Activated T-cell treated with anti-CD3 and anti-CD28 coated beads for 24 hours (primary cell): Measurements from ENCODE around the gene ADAMTS2.

Source experiments
- DNase-seq: peaks from one replicate; pipeline ENCODE4 v3.0.0-alpha.2; 2020; ENCODE audit warnings: low read depth

Gene ADAMTS2

DNA sequence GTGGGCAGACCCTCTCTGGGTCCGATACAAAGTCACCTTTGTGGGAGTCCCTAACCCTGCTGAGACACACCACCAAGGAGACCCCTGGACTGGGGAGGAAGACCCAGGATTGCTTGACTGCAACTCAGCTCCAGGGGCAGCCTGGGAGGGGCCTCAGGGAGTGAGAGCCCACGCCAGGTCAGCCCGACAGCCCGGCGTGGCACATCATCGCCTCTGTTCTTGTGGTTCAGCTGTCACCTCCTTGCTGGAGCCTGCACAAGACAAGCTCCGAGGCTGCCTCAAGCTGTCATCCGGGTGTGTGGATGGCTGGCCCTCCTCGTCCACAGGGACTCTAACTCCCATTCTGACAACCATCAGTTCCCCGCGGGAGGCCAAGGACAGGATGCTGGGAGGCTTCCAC lies 151.5 kb downstream of the ADAMTS2 start:
- no peak for DNase-seq

DNA sequence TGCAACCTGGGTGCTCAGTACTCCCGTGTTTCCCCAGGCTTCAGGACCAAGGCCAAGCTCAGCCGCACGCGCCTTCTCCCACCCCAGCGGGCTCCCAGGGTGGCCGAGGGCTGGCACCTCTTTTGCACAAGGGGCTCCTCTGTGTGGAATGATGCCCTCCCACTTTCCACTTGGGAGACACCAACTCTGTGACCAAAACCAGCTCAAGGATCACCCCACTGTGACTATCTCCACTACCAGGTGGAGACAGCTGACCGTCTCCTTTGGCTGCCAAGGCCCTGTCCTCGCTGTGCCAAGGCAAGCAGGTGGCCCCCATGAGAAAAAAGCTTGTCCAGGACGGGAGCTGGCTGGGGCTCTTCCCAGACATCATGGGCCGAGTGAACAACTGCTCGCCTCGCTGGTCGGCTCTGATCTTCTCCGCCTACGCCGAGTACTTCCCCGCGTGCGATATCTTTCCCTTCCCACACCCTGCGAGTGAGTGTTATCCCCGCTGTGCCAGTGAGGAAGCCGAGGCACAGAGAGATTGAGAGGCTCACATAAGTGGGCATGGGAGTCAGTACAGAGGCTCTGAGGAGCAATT lies 152.3 kb downstream of the ADAMTS2 start:
- no peak for DNase-seq

- no peak for DNase-seq
Observed at GRCh38 chr5:179192185-179192890, 152.9 kb downstream of the ADAMTS2 start.

GRCh38 chr5:179191506-179192184 lies 153.6 kb downstream of the ADAMTS2 start:
- no peak for DNase-seq

- DNase-seq, result no peak
Observed at GRCh38 chr5:179190851-179191505, 154.3 kb downstream of the ADAMTS2 start.

DNA sequence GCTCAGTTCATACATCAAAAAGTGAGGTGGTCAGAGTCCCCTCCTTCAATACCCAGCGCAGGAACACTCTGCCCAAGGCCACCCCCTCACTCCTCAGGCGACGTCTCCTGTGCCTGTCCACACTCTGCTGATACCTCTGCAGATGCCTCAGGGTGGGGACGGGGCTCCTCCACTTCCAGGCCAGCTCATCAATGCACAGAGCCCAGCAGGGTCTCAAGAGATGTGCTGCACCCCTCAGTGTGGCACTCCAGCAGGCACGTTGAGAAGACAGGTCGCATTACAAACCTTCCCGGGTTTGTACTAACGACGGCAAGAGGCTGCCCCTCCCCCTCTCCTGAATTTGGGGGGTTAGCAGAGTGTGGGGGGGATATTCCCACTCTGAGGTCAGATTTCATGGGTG lies 156.6 kb downstream of the ADAMTS2 start:
- DNase-seq, result no peak

GRCh38 chr5:179187681-179188575 lies 157.3 kb downstream of the ADAMTS2 start:
- DNase-seq, result no peak

- DNase-seq, result no peak
Observed at GRCh38 chr5:179187229-179187678, 158.0 kb downstream of the ADAMTS2 start.

DNA sequence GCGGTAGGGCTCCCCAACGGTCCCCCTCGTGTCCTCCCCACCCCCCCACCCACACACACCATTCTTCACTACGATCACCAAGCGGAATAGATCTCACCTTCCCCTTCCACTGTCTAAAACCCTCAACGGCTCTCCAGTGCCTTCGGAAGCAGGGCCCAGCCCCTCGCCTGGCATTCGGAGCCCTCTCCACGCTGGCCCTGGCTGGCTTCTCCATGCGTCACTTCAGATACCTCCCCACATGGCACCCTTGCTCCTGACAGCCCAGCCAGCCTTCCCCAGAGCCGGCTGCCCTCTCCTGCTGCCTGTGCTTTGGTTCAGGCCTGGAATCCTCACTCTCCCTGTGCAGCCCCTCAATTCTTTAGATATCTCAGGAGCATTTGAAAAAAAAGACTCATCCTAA lies 158.5 kb downstream of the ADAMTS2 start:
- DNase-seq, result no peak

- DNase-seq, result no peak
Observed at GRCh38 chr5:179185941-179186411, 159.3 kb downstream of the ADAMTS2 start.

GRCh38 chr5:179185256-179185940 lies 159.9 kb downstream of the ADAMTS2 start:
- no peak for DNase-seq

- no peak for DNase-seq
Observed at GRCh38 chr5:179184521-179185050, 160.7 kb downstream of the ADAMTS2 start.

DNA sequence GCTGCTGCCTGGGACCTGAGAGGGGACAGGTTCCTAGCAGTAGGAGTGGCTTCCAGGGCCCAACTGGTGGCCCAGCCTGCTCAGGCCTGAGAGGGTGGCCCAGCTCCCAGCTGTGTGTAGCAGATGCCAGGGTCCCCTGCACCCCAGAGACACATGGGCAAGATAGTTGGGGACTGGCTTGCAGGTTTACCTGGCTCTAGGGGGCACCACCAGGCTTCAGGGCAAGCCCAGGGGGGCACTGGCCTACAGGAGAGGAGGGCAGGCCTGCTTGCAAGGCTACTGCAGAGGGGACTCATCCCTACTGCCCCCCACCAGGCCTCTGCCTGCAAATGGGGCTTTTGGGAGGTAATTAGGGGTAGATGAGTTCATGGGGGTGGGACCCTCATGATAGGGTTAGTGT lies 161.8 kb downstream of the ADAMTS2 start:
- no peak for DNase-seq

GRCh38 chr5:179182601-179183000 lies 162.7 kb downstream of the ADAMTS2 start:
- no peak for DNase-seq

DNA sequence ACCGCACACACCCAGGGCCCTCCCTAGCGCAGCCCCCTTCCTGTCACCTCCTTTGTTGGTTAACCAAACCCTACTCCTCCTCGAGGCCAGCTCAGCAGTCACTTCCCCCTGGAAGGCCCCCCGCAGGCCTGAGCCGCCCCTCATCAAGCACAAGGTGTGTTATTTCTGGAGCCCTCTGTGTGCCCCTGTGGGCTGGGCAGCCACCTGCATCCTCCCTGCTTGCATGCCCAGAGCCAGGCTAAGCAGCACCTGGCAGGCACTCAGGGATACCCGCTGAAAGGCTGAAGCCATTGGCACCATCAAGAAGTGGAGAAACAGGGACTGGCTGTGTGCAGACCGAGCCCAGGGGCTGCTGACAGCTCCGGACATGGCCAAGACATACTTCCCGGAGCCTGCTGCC lies 163.3 kb downstream of the ADAMTS2 start:
- DNase-seq, result no peak

GRCh38 chr5:179180921-179181645 lies 164.2 kb downstream of the ADAMTS2 start:
- DNase-seq, result no peak

DNA sequence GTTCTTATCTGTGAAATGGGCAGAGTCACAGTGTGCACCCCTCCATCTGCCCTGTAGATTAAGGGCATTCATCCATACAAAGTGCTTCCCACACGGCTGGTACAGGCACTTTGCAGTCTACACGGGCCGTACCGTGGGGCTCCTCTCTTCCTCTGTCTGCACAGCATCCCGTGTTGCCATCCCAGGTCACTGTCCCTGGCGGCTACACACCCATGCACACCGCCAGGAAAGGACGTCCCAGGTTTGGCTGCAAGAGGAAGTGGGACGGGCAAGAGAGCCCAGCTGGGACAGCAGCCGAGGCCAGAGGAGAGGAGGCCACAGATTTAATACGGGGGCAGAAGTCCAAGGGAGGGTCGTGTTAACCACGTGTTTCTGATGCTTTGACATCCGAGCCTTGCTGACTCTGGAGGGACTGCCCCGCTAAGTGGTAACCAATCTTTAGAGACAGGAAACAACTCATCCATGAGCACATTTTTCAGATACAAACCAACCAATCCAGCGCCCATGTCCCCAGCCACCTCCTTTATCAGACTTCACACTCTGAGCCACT lies 165.1 kb downstream of the ADAMTS2 start:
- DNase-seq, result no peak

- DNase-seq, result no peak
Observed at GRCh38 chr5:179177711-179178575, 167.3 kb downstream of the ADAMTS2 start.
